NCI-H2029 (cell line): ENCODE data around the gene ORMDL3.
A peak's percentile ranks its signal among the peaks of the same experiment; 100 is the strongest.

Experiments used
- DNase-seq: peaks from one replicate; lab custom pipeline; 2025; lab: John Stamatoyannopoulos, UW

ORMDL3 gene

GRCh38 chr17:39927101-39927928 lies at the start of gene ORMDL3, which contains the start of gene LRRC3C:
Gene ORMDL3, minus strand, starts transcription at chr17:39927601. Its CDS starts 3,398 bp downstream, at chr17:39924203.
Gene LRRC3C, plus strand, starts transcription at chr17:39927732. Its CDS starts 13,792 bp downstream, at chr17:39941524.
- peak; percentile 71 for DNase-seq

GRCh38 chr17:39975801-39976200 lies 48.4 kb upstream of the ORMDL3 start:
- no peak for DNase-seq

GRCh38 chr17:39974433-39974832 lies 47.0 kb upstream of the ORMDL3 start:
- no peak for DNase-seq

- DNase-seq: no peak
These were observed 46.1 kb upstream of the ORMDL3 start for GRCh38 chr17:39973496-39973895.

- DNase-seq: no peak
These were observed 44.9 kb upstream of the ORMDL3 start for GRCh38 chr17:39972271-39972670.

- DNase-seq: no peak
These were observed 43.7 kb upstream of the ORMDL3 start for GRCh38 chr17:39971076-39971603.

GRCh38 chr17:39970157-39970692 lies 42.8 kb upstream of the ORMDL3 start:
- no peak for DNase-seq

- no peak for DNase-seq
These were observed 42.0 kb upstream of the ORMDL3 start for GRCh38 chr17:39969375-39969774.

GRCh38 chr17:39968761-39969160 lies 41.4 kb upstream of the ORMDL3 start:
- DNase-seq: no peak

GRCh38 chr17:39966771-39967170 lies 39.4 kb upstream of the ORMDL3 start:
- DNase-seq: no peak

- no peak for DNase-seq
These were observed 37.8 kb upstream of the ORMDL3 start for GRCh38 chr17:39965017-39965699.

- DNase-seq: peak; percentile 67
These were observed 36.4 kb upstream of the ORMDL3 start for GRCh38 chr17:39963829-39964228.

GRCh38 chr17:39962642-39963220 lies 35.3 kb upstream of the ORMDL3 start, which contains the start of gene GSDMA:
Gene GSDMA, plus strand, starts transcription at chr17:39963004. Its CDS starts 2,684 bp downstream, at chr17:39965688.
- no peak for DNase-seq

- no peak for DNase-seq
These were observed 33.2 kb upstream of the ORMDL3 start for GRCh38 chr17:39960524-39961041.

GRCh38 chr17:39955726-39956225 lies 28.4 kb upstream of the ORMDL3 start:
- no peak for DNase-seq

GRCh38 chr17:39954876-39955275 lies 27.5 kb upstream of the ORMDL3 start:
- DNase-seq: no peak

- DNase-seq: no peak
These were observed 26.1 kb upstream of the ORMDL3 start for GRCh38 chr17:39953471-39953888.

- peak; percentile 89 for DNase-seq
These were observed 25.5 kb upstream of the ORMDL3 start for GRCh38 chr17:39952680-39953470.

- no peak for DNase-seq
These were observed 24.7 kb upstream of the ORMDL3 start for GRCh38 chr17:39951924-39952679.

- no peak for DNase-seq
These were observed 23.5 kb upstream of the ORMDL3 start for GRCh38 chr17:39950871-39951348.
